ENCODE data around the gene NCOA7. TPM values are rescaled to one million over a fixed set of nuclear protein-coding genes. Genes with fewer than 3 reads are reported as not detected.

Gene NCOA7
- total RNA-seq, 3 donors from 2014 or later: 62.6 to 94.7 (median 82.4) TPM

DNA sequence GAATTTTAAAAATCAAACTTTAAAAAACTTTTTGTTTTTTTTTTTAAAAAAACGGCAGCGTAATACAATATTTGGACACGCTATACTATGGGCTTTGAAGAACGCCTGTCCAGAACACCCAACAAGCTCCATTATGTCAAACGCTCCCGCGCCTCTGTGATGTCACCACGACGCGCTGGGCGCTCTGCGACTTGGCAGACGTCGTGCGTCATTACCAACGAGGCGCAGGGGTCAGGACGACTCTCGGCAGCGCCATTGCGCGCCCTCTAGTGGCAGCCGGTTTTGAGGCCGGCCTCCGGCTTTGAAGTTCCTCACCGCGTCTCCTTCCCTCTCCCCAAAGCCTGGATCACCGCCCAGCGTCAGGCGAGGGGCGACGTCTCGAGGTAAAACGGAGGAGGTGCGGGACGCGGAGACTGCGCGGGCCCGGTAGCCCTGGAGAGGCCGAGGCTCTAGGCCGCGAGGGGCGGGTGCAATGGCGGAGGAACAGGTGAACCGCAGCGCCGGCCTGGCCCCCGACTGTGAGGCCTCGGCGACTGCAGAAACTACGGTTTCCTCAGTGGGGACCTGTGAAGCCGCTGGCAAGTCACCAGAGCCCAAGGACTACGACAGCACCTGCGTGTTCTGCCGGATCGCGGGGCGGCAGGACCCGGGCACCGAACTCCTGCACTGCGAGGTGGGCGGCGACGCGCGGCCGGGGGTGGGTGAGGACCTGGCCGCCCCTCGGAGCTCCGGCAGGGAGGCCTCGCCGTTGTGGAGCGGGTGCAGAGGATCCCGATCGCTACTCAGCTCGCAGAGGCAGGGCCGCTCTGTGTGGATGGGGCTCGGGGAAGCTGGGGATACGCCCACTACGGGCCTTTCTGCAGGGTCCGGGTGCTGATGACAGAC, 166.0 kb downstream of the NCOA7 start, which contains the start of gene HINT3:
TSS of gene HINT3 (plus strand) at position 265 of the 885 bp plus-strand sequence. CDS start at position 473, 208 bp downstream.
- DNase-seq (ENCODE audit: low spot score in 2 of 2): peak; percentile 96
- intact Hi-C loops (cut with DNase I; ENCODE audit: low total_unique reads): no loop called here
- TF ChIP-seq POLR2A (IDR thresholded peaks at IDR 0.05): peak; percentile 48
- TF ChIP-seq, protein P1, sequence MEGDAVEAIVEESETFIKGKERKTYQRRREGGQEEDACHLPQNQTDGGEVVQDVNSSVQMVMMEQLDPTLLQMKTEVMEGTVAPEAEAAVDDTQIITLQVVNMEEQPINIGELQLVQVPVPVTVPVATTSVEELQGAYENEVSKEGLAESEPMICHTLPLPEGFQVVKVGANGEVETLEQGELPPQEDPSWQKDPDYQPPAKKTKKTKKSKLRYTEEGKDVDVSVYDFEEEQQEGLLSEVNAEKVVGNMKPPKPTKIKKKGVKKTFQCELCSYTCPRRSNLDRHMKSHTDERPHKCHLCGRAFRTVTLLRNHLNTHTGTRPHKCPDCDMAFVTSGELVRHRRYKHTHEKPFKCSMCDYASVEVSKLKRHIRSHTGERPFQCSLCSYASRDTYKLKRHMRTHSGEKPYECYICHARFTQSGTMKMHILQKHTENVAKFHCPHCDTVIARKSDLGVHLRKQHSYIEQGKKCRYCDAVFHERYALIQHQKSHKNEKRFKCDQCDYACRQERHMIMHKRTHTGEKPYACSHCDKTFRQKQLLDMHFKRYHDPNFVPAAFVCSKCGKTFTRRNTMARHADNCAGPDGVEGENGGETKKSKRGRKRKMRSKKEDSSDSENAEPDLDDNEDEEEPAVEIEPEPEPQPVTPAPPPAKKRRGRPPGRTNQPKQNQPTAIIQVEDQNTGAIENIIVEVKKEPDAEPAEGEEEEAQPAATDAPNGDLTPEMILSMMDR (IDR thresholded peaks at IDR 0.05): peak; percentile 98 to 99 (median 99)
- peak; percentile 95 to 97 (median 96) for TF ChIP-seq POLR2AphosphoS5 (IDR thresholded peaks at IDR 0.05)
- Histone ChIP-seq H3K4me1 (peaks cover 0 to 6% of the 10 kb centered on the region in 2 donors), H3K36me3 (no peaks in the 10 kb centered on the region), H3K4me3 (peak within 1 kb of the TSS; percentile 74 to 95 (median 90)), H3K9me3 (no peaks in the 10 kb centered on the region), H3K27me3 (no peaks in the 10 kb centered on the region), H3K27ac (peak within 1 kb of the TSS; percentile 98)

DNA sequence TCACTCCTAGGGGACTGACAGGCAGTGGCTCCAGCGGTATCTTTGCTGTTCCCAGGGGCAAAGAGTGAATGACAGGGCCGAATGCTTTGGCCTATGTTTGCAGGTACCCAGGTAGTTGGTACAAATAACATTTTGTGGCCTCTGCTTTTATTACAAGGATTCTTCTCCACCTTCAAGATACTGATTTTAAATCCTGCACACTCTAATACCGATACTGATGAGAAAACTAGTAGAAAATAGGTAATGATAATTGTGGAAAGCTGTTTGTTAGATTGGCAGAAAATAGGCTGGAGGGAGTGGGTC, 166.6 kb downstream of the NCOA7 start:
- TF ChIP-seq POLR2AphosphoS5 (IDR thresholded peaks at IDR 0.05) (no peak), POLR2A (IDR thresholded peaks at IDR 0.05) (no peak)
- TF ChIP-seq, protein P1 (IDR thresholded peaks at IDR 0.05): no peak
- H3K27me3 ChIP-seq: no peaks in the 10 kb centered on the region
- H3K27ac ChIP-seq: peak overlapping the region; percentile 98
- H3K4me3 ChIP-seq: peak overlapping the region; percentile 74 to 95 (median 90)
- H3K9me3 ChIP-seq: no peaks in the 10 kb centered on the region
- H3K4me1 ChIP-seq: peaks cover 0 to 6% of the 10 kb centered on the region in 2 donors
- intact Hi-C loops (cut with DNase I; ENCODE audit: low total_unique reads): no loop called here
- H3K36me3 ChIP-seq: no peaks in the 10 kb centered on the region
- no peak for DNase-seq (ENCODE audit: low spot score in 2 of 2)

DNA sequence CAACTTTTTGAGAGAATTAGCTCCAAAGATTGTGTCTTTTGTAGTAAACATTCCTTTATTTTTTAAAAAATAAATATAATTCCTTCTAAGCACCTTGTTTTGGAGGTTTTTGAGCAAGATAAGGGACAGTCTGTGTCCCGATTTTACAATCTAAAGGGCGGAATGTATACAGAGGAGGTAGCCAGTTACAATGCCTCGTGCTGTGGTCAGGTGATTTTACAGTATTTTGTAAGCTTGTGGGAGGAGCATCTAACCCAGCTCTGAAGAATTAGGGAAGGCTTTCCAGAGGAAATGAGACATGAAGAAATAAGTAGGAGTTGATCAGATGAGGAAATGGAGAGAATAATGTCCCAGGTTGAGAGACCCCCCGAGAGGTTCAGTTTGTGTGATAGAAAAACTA, 167.1 kb downstream of the NCOA7 start:
- Histone ChIP-seq H3K9me3 (no peaks in the 10 kb centered on the region), H3K4me3 (peak overlapping the region; percentile 74 to 95 (median 90)), H3K27ac (peak overlapping the region; percentile 98), H3K4me1 (peaks cover 0 to 6% of the 10 kb centered on the region in 2 donors), H3K27me3 (no peaks in the 10 kb centered on the region), H3K36me3 (no peaks in the 10 kb centered on the region)
- intact Hi-C loops (cut with DNase I; ENCODE audit: low total_unique reads): no loop called here
- TF ChIP-seq POLR2AphosphoS5 (IDR thresholded peaks at IDR 0.05) (peak in 1 of 3 donors; percentile 48), POLR2A (IDR thresholded peaks at IDR 0.05) (peak; percentile 31)
- TF ChIP-seq, protein P1 (IDR thresholded peaks at IDR 0.05): no peak
- no peak for DNase-seq (ENCODE audit: low spot score in 2 of 2)

DNA sequence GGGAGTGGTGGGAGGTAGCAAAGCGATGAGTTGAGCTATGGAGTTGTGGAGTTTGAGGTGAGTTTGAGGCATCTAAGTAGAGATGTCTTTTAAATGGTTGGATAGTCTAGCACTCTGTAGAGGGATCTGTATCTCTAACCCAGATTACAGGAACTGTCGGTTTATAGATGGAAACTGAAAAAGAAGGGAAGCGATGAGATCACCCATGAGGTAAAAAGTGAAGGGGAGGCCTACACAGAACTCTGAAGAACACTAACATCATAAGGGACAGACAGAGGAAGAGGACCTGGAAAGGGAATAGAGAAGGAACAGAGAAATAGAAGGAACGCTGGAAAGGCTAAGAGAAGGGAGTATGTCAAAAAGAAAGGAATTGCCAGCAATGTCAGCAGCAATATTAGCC, 168.3 kb downstream of the NCOA7 start:
- intact Hi-C loops (cut with DNase I; ENCODE audit: low total_unique reads): no loop called here
- no peaks in the 10 kb centered on the region for H3K36me3 ChIP-seq
- TF ChIP-seq POLR2AphosphoS5 (IDR thresholded peaks at IDR 0.05) (no peak), POLR2A (IDR thresholded peaks at IDR 0.05) (no peak)
- TF ChIP-seq, protein P1 (IDR thresholded peaks at IDR 0.05): no peak
- DNase-seq (ENCODE audit: low spot score in 2 of 2): no peak
- no peaks in the 10 kb centered on the region for H3K9me3 ChIP-seq
- peak overlapping the region in 1 of 3 donors; percentile 95 for H3K4me3 ChIP-seq
- H3K27ac ChIP-seq: peak overlapping the region; percentile 98
- peaks cover 0 to 6% of the 10 kb centered on the region in 2 donors for H3K4me1 ChIP-seq
- no peaks in the 10 kb centered on the region for H3K27me3 ChIP-seq

DNA sequence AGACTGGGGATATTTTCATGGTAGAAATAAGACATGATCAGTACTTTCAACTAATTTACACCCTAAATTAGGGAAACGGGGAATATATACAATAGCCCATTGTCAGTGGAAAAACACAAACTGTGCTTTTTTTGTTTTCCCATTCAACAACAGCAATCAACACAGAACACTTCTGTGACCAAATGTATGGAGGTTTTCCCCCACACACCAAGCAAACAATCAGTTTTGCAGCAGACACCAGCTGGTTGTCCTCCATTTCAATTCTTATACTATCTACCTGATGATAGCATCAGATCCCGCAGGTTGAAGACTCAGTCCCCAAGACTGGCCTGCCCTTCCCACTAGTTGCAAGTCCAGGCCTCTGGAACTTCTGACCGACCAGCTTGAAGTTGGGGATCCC, 170.4 kb downstream of the NCOA7 start:
- H3K36me3 ChIP-seq: no peaks in the 10 kb centered on the region
- no peak overlapping the region for H3K4me3 ChIP-seq
- H3K9me3 ChIP-seq: no peaks in the 10 kb centered on the region
- intact Hi-C loops (cut with DNase I; ENCODE audit: low total_unique reads): loop anchor here (5.0 kb wide), 1 partner anchor 94 kb away; no protein-coding TSS in a partner anchor
- no peak for DNase-seq (ENCODE audit: low spot score in 2 of 2)
- no peaks in the 10 kb centered on the region for H3K27me3 ChIP-seq
- peaks cover 0 to 6% of the 10 kb centered on the region in 2 donors for H3K4me1 ChIP-seq
- TF ChIP-seq POLR2AphosphoS5 (IDR thresholded peaks at IDR 0.05) (no peak), POLR2A (IDR thresholded peaks at IDR 0.05) (no peak)
- TF ChIP-seq, protein P1 (IDR thresholded peaks at IDR 0.05): no peak
- peak overlapping the region; percentile 40 to 98 for H3K27ac ChIP-seq
